Neuronal stem cell (in vitro differentiated cells): ENCODE data around the gene TMEM39B.

ENCODE experiments used
- DNase-seq: peaks from one replicate; pipeline ENCODE4 v3.0.0-alpha.2; 2013; ENCODE audit warnings: low spot score
- H2AFZ ChIP-seq: one replicate; pipeline ENCODE4 v1.6.1; 2013; ENCODE audit warnings: mild to moderate bottlenecking, low read length, inconsistent platforms
- H2AK5ac ChIP-seq: 2 replicates; pipeline ENCODE4 v1.6.1; 2013; ENCODE audit warnings: low read depth, mild to moderate bottlenecking, inconsistent platforms, low read length, moderate library complexity, mixed read lengths
- H2BK120ac ChIP-seq: 2 replicates; pipeline ENCODE4 v1.6.1; 2013; ENCODE audit warnings: low read depth, mild to moderate bottlenecking, inconsistent platforms, low read length, moderate library complexity, mixed read lengths
- H2BK12ac ChIP-seq: one replicate; pipeline ENCODE4 v1.6.1; 2013; ENCODE audit warnings: low read length, inconsistent platforms
- H2BK15ac ChIP-seq: 2 replicates; pipeline ENCODE4 v1.6.1; 2013; ENCODE audit warnings: mild to moderate bottlenecking, low read length, inconsistent platforms, mixed read lengths
- H2BK5ac ChIP-seq: one replicate; pipeline ENCODE4 v1.6.1; 2013; ENCODE audit warnings: inconsistent platforms, mild to moderate bottlenecking, low read length, moderate library complexity
- H3K14ac ChIP-seq: one replicate; pipeline ENCODE4 v1.6.1; 2013; ENCODE audit warnings: low read length, inconsistent platforms
- H3K18ac ChIP-seq: 2 replicates; pipeline ENCODE4 v1.6.1; 2013; ENCODE audit warnings: low read length, inconsistent platforms
- H3K23ac ChIP-seq: 2 replicates; pipeline ENCODE4 v1.6.1; 2013; ENCODE audit warnings: low read depth, mild to moderate bottlenecking, mixed read lengths, low read length, inconsistent platforms; ENCODE audit not compliant: poor library complexity
- H3K27ac ChIP-seq: replicated peaks from 3 replicates; pipeline ENCODE4 v1.5.1; 2013; ENCODE audit warnings: low read length, inconsistent platforms
- H3K27me3 ChIP-seq, 3 experiments: 2 replicates each; pipeline ENCODE4 v1.6.1; 2013; ENCODE audit warnings: low read length in 3 of 3, mild to moderate bottlenecking in 2 of 3, inconsistent platforms in 1 of 3, low read depth in 1 of 3, mixed read lengths in 1 of 3, moderate library complexity in 1 of 3; ENCODE audit not compliant: control insufficient read depth in 3 of 3, insufficient read depth in 3 of 3
- H3K36me3 ChIP-seq, 2 donors: replicated peaks in 1 of 2; 2 replicates each; pipeline ENCODE4 v1.6.1; 2013; ENCODE audit warnings: low read length in 2 of 2; ENCODE audit not compliant: control insufficient read depth in 2 of 2, insufficient read depth in 2 of 2
- H3K4ac ChIP-seq: 2 replicates; pipeline ENCODE4 v1.6.1; 2013; ENCODE audit warnings: inconsistent platforms, mild to moderate bottlenecking, low read length, moderate library complexity
- H3K4me1 ChIP-seq, 2 donors: 1 replicate in 1 of 2; 2 replicates in 1 of 2; pipeline ENCODE4 v1.6.1; 2013; ENCODE audit warnings: low read length in 2 of 2, low read depth in 1 of 2; ENCODE audit not compliant: control insufficient read depth in 2 of 2, insufficient read depth in 1 of 2
- H3K4me2 ChIP-seq: one replicate; pipeline ENCODE4 v1.6.1; 2013; ENCODE audit warnings: mild to moderate bottlenecking, low read length, inconsistent platforms; ENCODE audit not compliant: insufficient read depth, poor library complexity, severe bottlenecking
- H3K4me3 ChIP-seq, 2 donors: 2 replicates each; pipeline ENCODE4 v1.5.1; 2013; ENCODE audit warnings: low read length in 2 of 2, mild to moderate bottlenecking in 2 of 2, inconsistent platforms in 1 of 2, moderate library complexity in 1 of 2
- H3K79me1 ChIP-seq: one replicate; pipeline ENCODE4 v1.6.1; 2013; ENCODE audit warnings: low read depth, mild to moderate bottlenecking, inconsistent platforms, low read length, moderate library complexity
- H3K9ac ChIP-seq: one replicate; pipeline ENCODE4 v1.6.1; 2013; ENCODE audit warnings: mild to moderate bottlenecking, low read depth, low read length, inconsistent platforms; ENCODE audit not compliant: poor library complexity
- H3K9me3 ChIP-seq, 2 donors: replicated peaks in 1 of 2; 2 replicates each; pipeline versions ENCODE3 to v1.6.1; 2013; ENCODE audit warnings: low read length in 2 of 2, mild to moderate bottlenecking in 2 of 2, inconsistent platforms in 1 of 2, low read depth in 1 of 2, mixed read lengths in 1 of 2, moderate library complexity in 1 of 2; ENCODE audit not compliant: control insufficient read depth in 2 of 2, insufficient read depth in 1 of 2
- H4K8ac ChIP-seq: one replicate; pipeline ENCODE4 v1.6.1; 2013; ENCODE audit warnings: low read depth, mild to moderate bottlenecking, inconsistent platforms, low read length, moderate library complexity
- H4K91ac ChIP-seq: one replicate; pipeline ENCODE4 v1.6.1; 2013; ENCODE audit warnings: low read length, low read depth, mild to moderate bottlenecking, inconsistent platforms; ENCODE audit not compliant: poor library complexity
- WGBS, 2 donors: extraction: QIAGEN DNeasy Blood & Tissue Kit; methylation state at CpG; one replicate each; pipeline ENCODE4 v1.1.7; 2013; ENCODE audit warnings: missing lambda C conversion rate in 2 of 2, mixed read lengths in 1 of 2; ENCODE audit not compliant: insufficient read length in 2 of 2, insufficient replicate concordance in 1 of 2; ENCODE audit errors: extremely low coverage in 2 of 2; 5-methylcytosine and 5-hydroxymethylcytosine counted together

TMEM39B gene

DNA sequence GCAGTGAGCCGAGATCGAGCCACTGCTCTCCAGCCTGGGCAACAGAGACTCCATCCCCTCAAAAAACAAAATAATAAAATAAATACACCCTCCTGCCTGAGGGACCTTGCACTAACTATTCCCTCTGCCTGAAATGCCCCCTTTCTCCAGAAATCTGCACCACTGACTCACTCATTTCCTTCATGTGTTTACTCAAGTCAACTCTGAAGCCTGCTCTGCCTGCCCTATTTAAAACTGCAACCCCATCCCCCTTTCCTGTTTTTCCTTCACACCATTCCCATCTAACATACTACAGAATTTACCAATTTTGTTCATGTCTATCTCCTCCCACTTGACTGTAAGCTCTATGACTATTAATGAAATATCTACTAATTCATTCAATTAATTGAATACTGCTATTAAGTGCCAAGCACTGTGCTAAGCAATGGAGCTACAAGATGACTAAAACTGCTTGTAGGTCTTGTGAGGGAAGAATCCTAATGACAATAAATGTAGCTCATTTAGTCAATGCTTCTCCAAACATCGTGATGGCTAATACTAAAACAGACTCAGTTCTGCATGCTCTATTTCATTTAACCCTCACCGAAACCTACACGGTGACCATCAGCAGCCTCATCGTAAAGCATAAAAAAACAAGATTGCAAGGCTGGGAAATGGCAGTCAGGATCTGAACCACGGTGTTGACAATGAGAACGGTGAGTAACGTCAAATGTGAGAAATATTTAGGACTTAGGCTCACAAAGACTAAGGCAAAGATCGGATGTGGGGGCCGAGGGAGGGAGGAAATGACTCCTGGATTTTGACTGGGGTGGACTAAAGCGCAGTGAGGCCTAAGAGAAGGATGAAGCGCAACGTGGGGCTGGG lies 749 bp upstream of the TMEM39B start:
- peaks cover 11 to 18% of the 10 kb centered on the region in 2 donors for H3K4me1 ChIP-seq
- H2BK12ac ChIP-seq: no peak overlapping the region
- peak overlapping the region; percentile 98 for H3K27ac ChIP-seq
- H2BK120ac ChIP-seq: peak overlapping the region; percentile 82
- H4K8ac ChIP-seq: peak overlapping the region; percentile 17
- H3K36me3 ChIP-seq: peaks cover 12 to 30% of the 10 kb centered on the region in 2 donors
- peaks cover 2% of the 10 kb centered on the region for H3K79me1 ChIP-seq
- peak overlapping the region; percentile 99 for H2AFZ ChIP-seq
- H2BK15ac ChIP-seq: no peak overlapping the region
- H3K27me3 ChIP-seq: no peaks in the 10 kb centered on the region
- H2BK5ac ChIP-seq: peak overlapping the region; percentile 97
- H3K23ac ChIP-seq: peak overlapping the region; percentile 98
- no peak for DNase-seq
- H3K9ac ChIP-seq: peak overlapping the region; percentile 92
- peak overlapping the region; percentile 39 for H3K14ac ChIP-seq
- no peaks in the 10 kb centered on the region for H3K9me3 ChIP-seq
- H3K4me3 ChIP-seq: peak overlapping the region; percentile 85 to 97
- H3K4me2 ChIP-seq: peak overlapping the region; percentile 95
- H4K91ac ChIP-seq: no peak overlapping the region
- no peak overlapping the region for H3K4ac ChIP-seq
- peak overlapping the region; percentile 99 for H3K18ac ChIP-seq
- no CpG with 5 or more reads among the region's 14 CpGs for WGBS, 2 donors
- H2AK5ac ChIP-seq: peak overlapping the region; percentile 91

DNA sequence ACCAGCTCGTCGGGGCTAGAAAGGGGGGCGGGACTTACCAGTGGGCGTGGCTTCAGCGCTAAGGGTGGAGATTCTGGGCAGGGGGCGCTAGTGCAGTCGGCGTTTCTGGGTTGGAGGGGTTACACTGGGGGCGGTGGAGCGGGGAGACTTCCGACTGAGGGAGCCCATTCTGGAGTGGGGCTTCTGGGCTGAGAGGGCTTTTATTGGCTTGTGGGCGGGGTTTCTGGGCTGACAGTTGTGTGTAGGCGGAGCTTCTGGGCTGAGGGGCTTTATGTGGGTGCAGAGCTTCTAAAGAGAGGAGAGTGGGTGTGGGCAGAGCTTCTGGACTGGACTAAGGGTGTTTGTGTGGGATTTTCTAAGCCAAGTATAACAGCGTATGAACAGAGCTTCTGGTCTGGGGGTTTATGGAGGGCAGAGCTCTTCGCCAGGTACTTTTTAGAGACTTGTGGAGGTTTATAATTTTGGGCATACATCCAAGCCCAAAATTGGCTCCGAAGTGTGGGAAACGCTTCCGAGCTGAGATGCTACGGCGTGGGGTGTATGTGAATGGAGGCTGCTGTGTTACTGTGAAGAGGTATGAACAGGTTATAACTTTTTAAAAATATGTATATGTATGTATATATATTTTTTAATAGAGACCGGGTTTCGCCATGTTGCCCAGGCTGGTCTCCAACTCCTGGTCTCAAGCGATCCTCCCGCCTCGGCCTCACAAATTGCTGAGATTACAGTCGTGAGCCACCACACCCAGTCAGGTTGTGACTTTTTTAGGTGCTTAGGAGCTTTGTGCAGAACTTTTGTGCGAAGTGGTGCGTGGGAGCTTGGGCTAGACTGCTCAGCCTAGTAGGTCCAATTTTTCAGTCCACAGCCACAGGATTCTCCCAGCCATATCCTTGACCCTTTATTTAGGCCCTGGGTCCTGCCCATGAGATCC lies 825 bp downstream of the TMEM39B start:
- peaks cover 9 to 16% of the 10 kb centered on the region in 2 donors for H3K4me1 ChIP-seq
- H2AK5ac ChIP-seq: no peak overlapping the region
- H2AFZ ChIP-seq: peak overlapping the region; percentile 99
- no peak overlapping the region for H4K8ac ChIP-seq
- peak overlapping the region; percentile 81 for H3K9ac ChIP-seq
- H3K79me1 ChIP-seq: peaks cover 2% of the 10 kb centered on the region
- peak; percentile 98 for DNase-seq
- H3K18ac ChIP-seq: no peak overlapping the region
- no peak overlapping the region for H2BK15ac ChIP-seq
- no peak overlapping the region for H4K91ac ChIP-seq
- H2BK5ac ChIP-seq: no peak overlapping the region
- no peak overlapping the region for H2BK120ac ChIP-seq
- H3K4me2 ChIP-seq: peak overlapping the region; percentile 51
- H2BK12ac ChIP-seq: no peak overlapping the region
- H3K23ac ChIP-seq: peak overlapping the region; percentile 98
- H3K27ac ChIP-seq: peak overlapping the region; percentile 58
- no CpG with 5 or more reads among the region's 28 CpGs for WGBS, 2 donors
- peaks cover 24 to 46% of the 10 kb centered on the region in 2 donors for H3K36me3 ChIP-seq
- no peaks in the 10 kb centered on the region for H3K9me3 ChIP-seq
- no peak overlapping the region for H3K14ac ChIP-seq
- peak overlapping the region; percentile 75 to 97 for H3K4me3 ChIP-seq
- H3K4ac ChIP-seq: no peak overlapping the region
- H3K27me3 ChIP-seq: no peaks in the 10 kb centered on the region

DNA sequence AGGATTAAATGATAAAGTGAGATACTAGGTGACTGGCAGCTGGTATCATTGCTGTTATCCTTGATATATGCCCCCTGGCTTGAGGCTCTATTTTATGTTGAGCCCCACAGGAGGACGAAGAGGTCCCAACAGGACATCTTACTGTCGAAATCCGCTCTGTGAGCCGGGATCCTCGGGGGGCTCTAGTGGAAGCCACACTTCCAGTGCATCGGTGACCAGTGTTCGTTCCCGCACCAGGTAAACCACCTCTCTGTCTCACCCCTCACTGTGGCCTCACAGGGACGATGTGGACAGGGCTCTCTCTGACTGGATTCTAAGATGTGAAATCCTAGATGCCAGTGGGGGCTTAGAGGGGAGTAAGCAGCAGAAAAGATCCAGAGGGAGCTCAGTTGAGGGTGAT lies 2.1 kb downstream of the TMEM39B start:
- DNase-seq: no peak
- no CpG with 5 or more reads among the region's 9 CpGs for WGBS, 2 donors
- Histone ChIP-seq H3K36me3 (peaks cover 27 to 56% of the 10 kb centered on the region in 2 donors), H4K91ac (no peak overlapping the region), H3K23ac (no peak overlapping the region), H3K4me2 (no peak overlapping the region), H3K4me3 (no peak overlapping the region), H2BK12ac (no peak overlapping the region), H2AK5ac (no peak overlapping the region), H2BK120ac (no peak overlapping the region), H3K4me1 (peaks cover 3 to 7% of the 10 kb centered on the region in 2 donors), H3K27ac (no peak overlapping the region), H3K9ac (no peak overlapping the region), H2AFZ (no peak overlapping the region), H3K4ac (no peak overlapping the region), H3K14ac (no peak overlapping the region), H3K18ac (no peak overlapping the region), H3K9me3 (no peaks in the 10 kb centered on the region), H3K27me3 (no peaks in the 10 kb centered on the region), H3K79me1 (peaks cover 4% of the 10 kb centered on the region), H4K8ac (no peak overlapping the region), H2BK15ac (no peak overlapping the region), H2BK5ac (no peak overlapping the region)
